Retinal pigment epithelial cell (primary cell): ENCODE results near the gene C1orf167.
A peak's percentile ranks its signal among the peaks of the same experiment; 100 is the strongest.

Experiments
- DNase-seq: peaks from one replicate; pipeline ENCODE4 v3.0.0-alpha.2; 2010; ENCODE audit warnings: low read depth
- H3K4me3 ChIP-seq: 2 replicates; pipeline ENCODE4 v1.5.1; 2011; ENCODE audit warnings: mild to moderate bottlenecking, low read length, control low read depth, moderate library complexity
- TF ChIP-seq, protein P1 (sequence below): conservative IDR thresholded peaks from 2 replicates; pipeline ENCODE4 v1.5.1; 2011; ENCODE audit warnings: low read depth, low read length, control low read depth, inconsistent platforms

The C1orf167 gene

DNA sequence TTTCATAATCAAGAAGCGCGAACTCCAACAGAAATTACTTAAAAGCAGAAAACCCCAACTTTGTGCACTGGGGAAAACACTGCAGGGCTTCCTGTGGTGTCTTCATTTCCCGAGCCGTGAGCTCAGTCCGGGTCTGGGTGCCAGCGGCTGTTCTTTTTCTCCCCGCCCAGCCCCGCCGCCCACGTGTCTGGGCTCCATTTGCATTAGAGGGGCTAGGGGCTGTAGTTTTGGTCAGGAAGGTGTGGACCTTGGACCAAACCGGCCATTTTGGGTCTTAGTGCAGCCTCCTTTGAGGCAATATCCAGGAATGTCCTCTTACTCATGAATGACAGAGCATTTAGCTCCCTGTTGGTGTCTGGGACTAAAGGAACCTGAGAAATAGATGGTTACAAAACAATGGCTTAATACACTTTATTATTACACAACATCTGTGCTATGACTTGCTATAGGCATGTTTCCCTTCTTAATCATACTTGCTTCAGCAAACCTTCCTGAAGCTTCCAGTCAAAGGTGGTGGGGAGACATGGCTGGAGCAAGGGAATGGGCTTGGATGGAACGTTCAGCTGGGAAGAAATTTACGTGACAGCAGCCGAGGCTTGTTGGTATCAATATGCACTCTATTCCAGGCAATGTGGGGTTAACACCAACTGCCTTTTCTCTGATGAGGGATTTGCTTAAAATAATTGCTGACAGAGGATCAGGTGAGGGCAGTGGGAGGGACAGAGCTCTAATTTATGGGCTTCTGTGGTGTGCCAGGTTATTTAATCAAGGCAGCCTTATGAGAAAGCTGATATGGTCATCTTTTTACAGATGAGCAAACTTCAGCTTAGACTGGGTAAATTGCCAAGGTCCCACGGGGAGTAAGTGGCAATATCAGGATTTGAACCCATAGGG lies 25.0 kb upstream of the C1orf167 start:
- DNase-seq = peak; percentile 46
- TF ChIP-seq, protein P1, sequence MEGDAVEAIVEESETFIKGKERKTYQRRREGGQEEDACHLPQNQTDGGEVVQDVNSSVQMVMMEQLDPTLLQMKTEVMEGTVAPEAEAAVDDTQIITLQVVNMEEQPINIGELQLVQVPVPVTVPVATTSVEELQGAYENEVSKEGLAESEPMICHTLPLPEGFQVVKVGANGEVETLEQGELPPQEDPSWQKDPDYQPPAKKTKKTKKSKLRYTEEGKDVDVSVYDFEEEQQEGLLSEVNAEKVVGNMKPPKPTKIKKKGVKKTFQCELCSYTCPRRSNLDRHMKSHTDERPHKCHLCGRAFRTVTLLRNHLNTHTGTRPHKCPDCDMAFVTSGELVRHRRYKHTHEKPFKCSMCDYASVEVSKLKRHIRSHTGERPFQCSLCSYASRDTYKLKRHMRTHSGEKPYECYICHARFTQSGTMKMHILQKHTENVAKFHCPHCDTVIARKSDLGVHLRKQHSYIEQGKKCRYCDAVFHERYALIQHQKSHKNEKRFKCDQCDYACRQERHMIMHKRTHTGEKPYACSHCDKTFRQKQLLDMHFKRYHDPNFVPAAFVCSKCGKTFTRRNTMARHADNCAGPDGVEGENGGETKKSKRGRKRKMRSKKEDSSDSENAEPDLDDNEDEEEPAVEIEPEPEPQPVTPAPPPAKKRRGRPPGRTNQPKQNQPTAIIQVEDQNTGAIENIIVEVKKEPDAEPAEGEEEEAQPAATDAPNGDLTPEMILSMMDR = no peak
- H3K4me3 ChIP-seq = peak overlapping the region; percentile 98

DNA sequence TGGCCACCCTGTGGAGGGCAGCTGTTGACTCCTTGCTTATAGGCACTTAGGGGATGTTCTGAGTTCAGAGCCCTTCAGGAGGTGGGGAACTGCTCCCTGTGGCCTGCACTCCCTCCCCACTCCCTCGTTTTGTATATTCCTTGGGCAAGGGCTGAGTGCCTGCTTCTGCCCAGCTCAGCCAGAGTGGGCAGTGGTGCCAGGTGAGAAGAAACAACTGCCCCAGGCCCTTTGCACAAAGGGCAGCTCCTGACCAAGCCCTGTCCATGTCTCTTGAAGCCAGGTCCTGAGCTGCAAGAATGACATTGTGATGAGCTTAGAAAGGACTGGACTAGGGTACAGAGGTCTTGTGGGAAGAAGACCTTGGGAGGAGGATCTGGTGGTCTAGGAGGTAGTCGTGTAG lies 23.9 kb upstream of the C1orf167 start:
- H3K4me3 ChIP-seq = no peak overlapping the region

DNA sequence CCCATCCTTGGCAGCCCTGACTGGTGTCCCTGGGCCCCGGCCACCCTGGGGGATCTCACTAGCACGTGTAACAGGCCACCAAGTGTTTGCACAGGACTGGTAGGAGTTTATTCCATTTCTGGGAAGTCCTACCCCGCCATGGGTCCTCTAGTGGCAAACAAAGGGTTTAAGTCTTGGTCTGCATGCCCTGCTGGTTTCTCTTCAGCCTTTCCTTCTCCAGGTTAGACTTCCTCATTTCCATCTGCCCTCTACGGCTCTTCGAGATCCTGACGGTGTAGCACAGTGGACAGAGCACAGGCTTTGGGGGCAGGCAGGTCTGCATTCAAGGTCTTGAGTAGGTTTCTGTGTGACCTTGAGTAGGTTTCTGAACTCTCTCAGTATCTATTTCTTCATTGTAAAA lies 23.2 kb upstream of the C1orf167 start:
- TF ChIP-seq, protein P1 = no peak
- no peak for DNase-seq
- H3K4me3 ChIP-seq = no peak overlapping the region

More for the DNA sequence above, 23.9 kb upstream of the C1orf167 start:
- TF ChIP-seq, protein P1 = no peak
- no peak for DNase-seq

DNA sequence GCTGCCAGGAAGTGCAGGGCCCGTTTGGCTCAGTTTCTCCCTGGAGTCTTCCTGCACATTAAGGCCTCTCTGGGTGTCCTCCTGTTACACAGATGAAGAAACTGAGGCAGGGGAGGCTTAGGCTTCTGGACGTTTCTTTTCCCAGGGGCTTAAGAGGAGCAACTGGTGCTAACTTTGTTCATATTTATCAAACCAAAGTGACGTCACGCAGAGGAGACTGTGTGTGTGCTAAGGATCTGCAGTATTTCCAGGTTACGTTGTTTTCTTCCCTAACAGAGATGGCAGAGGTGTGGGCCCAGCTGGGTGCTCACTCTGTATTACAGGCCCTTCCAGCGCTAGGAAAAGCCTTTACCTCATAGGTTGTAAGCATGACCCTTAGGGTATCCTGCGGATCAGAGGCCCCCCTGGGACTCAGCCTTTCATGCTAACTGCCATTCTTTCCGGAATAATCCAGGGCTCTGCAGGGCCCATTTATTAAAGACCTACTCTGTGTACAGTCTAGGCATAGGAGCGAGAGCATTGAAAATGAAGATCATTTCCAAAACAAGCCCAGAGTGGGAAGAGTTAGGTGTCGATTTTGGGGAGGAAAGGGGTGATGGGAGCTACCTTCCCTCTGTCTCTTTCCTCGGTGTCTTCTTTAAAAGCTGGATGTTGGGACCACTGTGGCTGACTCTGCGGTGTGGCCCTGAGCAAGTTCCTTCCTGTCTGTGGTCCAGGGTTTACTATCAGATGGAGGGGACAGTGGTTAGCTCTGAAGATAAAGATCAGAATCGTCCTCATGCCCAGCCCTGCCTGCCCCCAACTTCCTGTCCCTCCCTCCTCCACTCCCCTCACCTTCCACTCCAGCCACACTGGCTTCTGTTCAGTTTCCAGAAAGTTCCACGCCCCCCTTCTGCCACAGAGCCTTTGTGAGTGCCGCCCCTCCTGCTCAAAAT lies 21.5 kb upstream of the C1orf167 start:
- no peak overlapping the region for H3K4me3 ChIP-seq
- TF ChIP-seq, protein P1 = no peak
- no peak for DNase-seq

DNA sequence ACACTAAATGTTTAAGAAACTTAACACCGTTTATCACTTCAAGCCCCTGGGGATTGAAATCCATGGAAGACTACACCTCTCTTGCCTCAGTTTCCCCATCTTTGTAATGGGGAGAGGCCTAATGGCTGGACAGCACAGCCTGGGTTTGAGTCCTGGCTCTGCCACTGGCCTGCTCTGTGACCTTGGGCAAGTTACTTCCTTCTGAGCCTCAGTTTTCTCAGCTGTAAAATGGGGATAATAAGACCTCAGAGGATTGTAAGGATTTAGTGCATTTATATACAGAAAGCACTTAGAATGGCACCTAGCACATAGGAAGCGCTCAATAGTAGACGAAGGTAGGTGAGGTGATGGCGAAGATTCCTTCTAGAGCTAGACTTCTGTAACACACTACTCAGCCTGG lies 20.5 kb upstream of the C1orf167 start:
- no peak overlapping the region for H3K4me3 ChIP-seq
- no peak for DNase-seq
- TF ChIP-seq, protein P1 = no peak

DNA sequence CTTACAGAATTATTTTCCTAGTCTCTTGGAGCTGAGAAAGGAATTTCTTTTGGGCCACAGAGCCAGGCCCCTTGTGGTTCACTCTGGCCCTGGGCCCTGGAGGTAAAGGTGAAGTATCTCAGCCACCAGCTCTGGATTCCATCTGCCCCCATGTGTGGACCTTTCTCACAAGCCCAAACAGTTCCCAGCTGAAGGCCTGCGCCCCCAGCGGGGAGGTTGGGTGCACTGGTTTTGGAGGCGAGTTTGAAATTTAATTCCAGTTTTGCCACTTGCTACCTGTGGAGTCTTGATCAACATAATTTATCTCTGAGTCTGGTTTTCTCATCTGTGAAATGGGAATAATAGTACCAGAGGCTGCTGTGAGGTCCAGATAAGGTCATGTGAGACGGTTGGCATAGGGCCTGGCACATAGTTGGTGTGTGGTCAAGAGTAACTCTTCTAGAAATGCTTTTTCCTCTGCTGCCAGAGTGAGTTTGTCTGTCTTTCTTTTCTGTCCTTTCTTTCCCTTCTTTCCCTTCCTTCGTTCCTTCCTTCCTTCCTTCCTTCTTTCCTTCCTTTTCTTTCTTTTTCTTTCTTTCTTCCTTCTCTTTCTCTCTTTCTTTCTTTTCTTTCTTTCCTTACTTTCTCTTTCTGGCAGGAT lies 20.0 kb upstream of the C1orf167 start:
- H3K4me3 ChIP-seq = no peak overlapping the region
- no peak for DNase-seq
- TF ChIP-seq, protein P1 = no peak
